Ramos (cell line): ENCODE measurements around the gene NOP16.

ENCODE experiments used
- in situ Hi-C: fragments of 300-500 bp; cut with MboI; formaldehyde crosslinking; loops from one replicate; pipeline ENCODE4 v1.14.3; 2022; ENCODE audit warnings: low sequenced_read_pairs; ENCODE audit not compliant: unreplicated experiment

The NOP16 gene

GRCh38 chr5:176365351-176366231 lies 22.8 kb downstream of the NOP16 start, which contains the start of gene ARL10:
ARL10 (plus strand) TSS chr5:176365487; CDS start chr5:176365564, 77 bp downstream.
- in situ Hi-C loops = no loop called here

- in situ Hi-C loops = no loop called here
Observed at GRCh38 chr5:176364765-176365350, 23.5 kb downstream of the NOP16 start.

DNA sequence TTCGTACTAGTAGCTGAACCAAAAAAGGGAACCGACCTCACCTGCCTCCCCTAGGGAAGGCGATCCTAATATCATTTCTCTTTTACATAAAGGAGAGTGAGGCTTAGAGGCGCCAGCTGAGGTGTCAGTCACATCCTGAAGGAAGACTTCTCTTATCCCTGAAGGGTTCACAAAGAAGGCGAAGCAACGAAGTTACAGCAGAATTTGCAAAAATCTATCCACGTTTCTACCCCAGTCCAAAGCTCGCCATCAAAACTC lies 26.2 kb downstream of the NOP16 start:
- in situ Hi-C loops = no loop called here

GRCh38 chr5:176361437-176362232 lies 26.8 kb downstream of the NOP16 start, which contains the start of gene KIAA1191:
KIAA1191 (minus strand) TSS chr5:176361764; CDS start chr5:176359508, 2,256 bp downstream.
- in situ Hi-C loops = no loop called here

DNA sequence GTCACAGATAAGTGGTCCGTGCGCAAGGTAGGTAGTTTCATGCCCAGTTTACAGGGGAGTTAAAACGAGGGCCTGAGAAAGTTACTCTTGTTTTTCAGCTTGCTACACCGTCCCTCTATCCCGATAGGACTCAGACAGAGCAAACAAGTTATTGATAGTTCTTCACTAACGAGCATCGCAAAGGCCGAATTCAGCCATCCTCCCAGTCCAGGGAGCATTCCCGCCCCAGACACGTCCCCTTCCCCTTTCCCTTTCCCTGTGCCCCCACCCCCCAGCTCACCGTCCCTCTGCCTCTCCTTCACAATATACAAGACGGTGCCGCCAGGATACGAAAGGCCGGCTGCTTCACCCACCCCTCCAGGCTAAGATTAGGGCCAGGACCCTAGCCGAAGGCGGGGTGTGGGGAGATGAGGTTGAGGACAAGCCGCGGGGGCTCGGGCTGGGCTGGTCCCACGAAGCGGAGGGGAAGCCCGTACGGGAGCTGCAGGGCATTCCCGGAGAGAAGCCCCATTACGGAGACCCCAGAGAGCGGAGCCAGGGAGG lies 27.4 kb downstream of the NOP16 start:
- in situ Hi-C loops = no loop called here

- in situ Hi-C loops = no loop called here
Observed at GRCh38 chr5:176359658-176360057, 28.7 kb downstream of the NOP16 start.

DNA sequence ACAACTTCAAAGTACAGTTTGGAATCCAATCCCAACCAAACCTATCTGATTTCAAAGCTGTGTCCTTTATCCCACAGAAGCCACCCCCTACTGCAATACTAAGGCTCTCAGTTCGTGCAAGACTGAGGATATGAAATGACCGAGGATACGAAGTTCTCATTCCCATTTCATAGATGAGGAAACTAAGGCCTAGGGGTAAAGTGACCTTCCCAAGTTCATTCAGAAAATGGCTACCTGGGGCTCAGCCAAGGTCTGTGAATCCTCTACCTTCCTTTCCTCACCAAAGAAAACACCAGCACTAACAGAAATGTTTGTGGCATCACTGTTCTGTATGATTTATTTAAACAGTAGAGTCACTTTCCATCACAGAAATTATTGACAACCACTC lies 32.2 kb downstream of the NOP16 start:
- in situ Hi-C loops = no loop called here

- in situ Hi-C loops = no loop called here
Observed at GRCh38 chr5:176355400-176356178, 32.8 kb downstream of the NOP16 start.

GRCh38 chr5:176353533-176353932 lies 34.9 kb downstream of the NOP16 start:
- in situ Hi-C loops = no loop called here

GRCh38 chr5:176352116-176352878 lies 36.1 kb downstream of the NOP16 start:
- in situ Hi-C loops = no loop called here

DNA sequence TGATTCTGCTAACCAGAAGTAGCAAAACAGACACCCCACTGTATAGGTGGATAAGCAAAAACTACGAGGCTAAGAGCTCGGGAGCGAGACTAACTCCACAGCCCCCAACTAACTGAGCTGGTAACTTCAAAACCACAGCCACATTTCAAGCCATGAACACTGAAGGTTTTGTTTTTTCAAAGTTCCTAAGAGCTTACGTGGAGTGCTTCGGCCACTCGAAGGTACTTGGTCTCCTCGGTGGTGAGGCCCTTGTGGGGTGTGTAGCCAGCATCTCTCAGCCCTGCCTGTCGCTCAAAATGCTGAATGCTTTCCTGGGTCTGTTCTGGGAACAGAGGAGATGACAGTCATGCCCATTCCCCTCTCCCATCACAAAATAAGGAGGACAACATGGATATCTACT lies 38.0 kb downstream of the NOP16 start:
- in situ Hi-C loops = no loop called here

- in situ Hi-C loops = no loop called here
Observed at GRCh38 chr5:176342766-176343458, 45.5 kb downstream of the NOP16 start.

- in situ Hi-C loops = no loop called here
Observed at GRCh38 chr5:176342158-176342483, 46.3 kb downstream of the NOP16 start.

GRCh38 chr5:176341325-176342157 lies 46.9 kb downstream of the NOP16 start:
- in situ Hi-C loops = no loop called here

DNA sequence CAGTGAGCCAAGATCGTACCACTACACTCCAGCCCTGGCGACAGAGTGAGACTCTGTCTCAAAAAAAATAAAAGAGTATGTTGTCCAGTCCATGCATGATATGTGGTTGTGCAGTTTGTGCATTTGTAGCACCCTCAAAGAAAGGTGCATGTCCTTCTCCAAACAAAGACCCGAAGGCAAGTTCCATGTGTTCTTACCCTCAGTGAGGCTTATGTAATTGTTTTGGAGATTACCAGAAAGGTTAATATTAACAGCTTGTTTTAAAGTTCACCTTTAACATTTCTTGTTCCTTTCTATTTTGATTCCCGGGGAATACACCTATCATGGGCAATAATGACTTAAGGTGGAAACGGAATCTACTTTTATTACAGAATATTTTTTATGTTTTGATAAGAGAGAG lies 49.1 kb downstream of the NOP16 start:
- in situ Hi-C loops = no loop called here

DNA sequence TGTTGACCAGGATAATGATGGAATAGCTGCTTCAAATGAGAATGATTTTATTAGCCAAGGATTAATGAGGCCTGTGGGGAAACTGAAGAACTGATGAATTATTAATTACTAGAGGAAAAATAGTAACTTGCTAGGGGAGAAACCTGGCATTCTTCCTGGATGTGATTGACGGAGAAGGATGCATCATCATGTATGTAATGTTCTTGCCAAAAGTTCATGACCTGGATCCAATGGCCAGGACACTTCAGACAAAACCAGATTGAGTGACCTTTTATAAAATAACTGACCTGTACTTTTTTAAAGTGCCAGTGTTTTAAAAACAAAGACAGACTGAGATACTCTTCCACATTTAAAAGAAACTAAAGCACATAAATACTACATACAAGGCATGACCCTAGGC lies 50.5 kb downstream of the NOP16 start:
- in situ Hi-C loops = no loop called here

DNA sequence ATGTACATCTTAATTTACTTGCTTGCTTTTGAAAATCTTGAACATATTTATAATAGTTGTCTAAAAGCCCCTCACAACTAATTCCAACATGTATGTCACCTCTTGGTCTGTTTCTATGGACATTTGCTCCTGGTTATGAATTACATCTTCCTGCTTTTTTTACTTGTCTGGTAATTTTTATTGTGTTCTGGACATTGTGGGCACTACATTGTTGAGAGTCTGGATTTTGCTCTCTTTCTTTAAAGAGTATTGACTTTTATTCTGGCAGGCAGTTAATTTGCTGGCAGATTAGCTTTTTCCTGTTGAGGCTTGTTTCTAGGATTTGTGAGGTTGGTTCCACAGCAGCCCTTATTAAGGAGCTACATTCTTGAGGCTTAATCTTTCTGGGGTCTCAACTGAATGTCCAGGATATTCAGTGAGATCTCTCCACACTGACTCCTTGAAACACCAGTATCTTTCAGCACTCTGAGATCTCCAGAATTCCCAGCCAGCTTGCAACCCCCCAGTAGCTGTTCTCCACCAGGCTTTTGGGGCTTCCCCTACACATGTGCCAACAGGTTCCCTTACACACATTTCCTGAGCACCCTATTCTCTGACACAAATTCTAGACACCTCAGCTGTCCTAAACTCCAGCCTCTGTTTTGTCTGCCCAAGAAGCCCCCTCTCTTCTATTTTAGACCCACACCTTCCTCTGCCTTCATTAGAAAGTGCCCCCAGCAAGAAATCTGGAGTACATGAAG lies 54.2 kb downstream of the NOP16 start:
- in situ Hi-C loops = no loop called here
